GM18870 (cell line): ENCODE data around the gene MIOX.

Source experiments
- ATAC-seq: cut with Tn5 transposase; IDR thresholded peaks from one replicate; pipeline ENCODE4 v1.9.1; 2021; ENCODE audit warnings: moderate library complexity; ENCODE audit not compliant: unreplicated experiment

Gene MIOX

DNA sequence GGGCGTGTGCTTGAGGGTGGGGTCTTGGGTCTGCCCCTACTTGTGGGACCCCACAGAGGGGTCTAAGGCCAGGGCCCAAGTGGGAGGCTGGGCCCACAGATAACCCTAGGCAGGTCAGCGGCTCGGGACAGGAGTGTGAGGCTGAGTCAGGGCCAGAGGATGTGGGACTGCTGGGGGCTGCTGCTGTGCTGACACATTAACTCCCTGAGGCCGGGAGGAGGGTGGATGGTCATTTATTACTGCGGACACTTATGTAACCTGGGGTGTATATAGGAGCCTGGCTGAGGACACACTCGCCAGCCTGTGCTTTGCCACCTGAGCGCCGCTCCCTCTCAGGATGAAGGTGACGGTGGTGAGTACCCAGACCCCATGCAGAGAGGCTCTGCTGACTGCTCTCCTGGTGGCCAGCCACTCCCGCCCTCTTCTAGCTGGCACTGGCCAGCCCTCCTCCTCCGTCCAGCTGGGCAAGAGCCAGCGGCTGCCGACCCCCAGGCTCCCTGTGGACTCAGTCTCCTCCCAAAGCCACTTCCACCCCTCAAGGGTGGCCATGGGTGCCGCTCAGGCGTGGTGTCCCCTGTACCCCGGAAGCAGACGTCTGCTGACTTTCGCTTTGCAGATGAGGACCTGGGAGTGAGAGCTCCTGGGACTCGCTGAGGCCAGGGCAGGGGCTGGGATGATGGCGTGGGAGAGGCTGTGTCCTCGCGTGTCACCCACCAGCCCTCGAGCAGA, at the start of gene MIOX:
MIOX (plus strand) TSS at position 299 of the 729 bp plus-strand sequence; CDS start at position 338, 39 bp downstream.
- ATAC-seq, result no peak

- no peak for ATAC-seq
These were observed 49.0 kb upstream of the MIOX start for GRCh38 chr22:50437511-50438304.

DNA sequence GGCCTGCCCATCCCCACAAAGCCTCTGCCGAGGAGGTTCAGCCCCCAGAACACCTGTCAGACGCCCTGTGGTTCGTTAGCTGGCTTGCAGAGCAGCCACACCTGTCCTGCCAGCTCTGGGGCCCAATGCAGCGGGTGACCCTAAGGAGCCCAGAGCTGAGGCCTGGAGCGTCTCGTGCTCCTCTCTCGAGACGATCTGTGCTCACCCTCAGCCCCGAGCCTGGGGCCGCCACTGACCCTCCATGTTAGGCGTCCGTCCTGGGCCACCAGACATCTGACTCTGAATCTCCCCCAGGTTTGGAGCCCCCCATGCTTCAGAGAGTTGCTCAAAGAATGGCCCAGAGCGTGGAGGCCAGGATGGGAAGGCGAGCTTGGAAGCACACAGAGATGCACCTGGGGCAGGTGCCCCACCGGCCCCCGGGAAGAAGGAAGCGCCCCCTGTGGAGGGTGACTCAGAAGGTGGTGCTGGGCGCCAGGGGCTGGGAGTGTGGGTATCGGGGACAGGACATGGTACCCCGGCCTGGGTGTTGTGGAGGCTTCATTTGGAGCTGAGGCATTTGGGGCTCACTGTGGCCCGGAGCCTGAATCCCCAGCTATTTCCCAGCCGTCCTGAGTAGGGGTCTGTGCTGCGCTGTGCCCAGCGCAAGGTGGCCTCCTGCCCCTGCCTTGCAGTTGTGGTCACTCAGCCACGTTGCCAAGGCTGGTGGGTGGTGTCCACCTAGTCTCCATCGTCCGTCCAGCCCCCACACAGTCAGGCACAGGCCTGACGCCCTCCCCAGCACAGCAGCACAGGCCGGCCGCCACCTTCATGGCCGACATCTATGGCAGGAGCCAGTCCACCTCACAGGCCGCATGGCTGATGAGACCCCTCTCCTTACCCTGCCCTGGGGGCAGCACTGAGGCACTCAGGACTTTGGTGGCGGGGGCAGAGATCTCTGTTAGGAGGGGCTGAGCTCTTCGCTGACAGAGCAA, 48.1 kb upstream of the MIOX start:
- ATAC-seq, result no peak

- ATAC-seq, result no peak
These were observed 47.3 kb upstream of the MIOX start for GRCh38 chr22:50439314-50439870.

GRCh38 chr22:50439871-50440331, 46.8 kb upstream of the MIOX start:
- ATAC-seq, result no peak

GRCh38 chr22:50440544-50441249, 46.0 kb upstream of the MIOX start:
- ATAC-seq, result no peak

DNA sequence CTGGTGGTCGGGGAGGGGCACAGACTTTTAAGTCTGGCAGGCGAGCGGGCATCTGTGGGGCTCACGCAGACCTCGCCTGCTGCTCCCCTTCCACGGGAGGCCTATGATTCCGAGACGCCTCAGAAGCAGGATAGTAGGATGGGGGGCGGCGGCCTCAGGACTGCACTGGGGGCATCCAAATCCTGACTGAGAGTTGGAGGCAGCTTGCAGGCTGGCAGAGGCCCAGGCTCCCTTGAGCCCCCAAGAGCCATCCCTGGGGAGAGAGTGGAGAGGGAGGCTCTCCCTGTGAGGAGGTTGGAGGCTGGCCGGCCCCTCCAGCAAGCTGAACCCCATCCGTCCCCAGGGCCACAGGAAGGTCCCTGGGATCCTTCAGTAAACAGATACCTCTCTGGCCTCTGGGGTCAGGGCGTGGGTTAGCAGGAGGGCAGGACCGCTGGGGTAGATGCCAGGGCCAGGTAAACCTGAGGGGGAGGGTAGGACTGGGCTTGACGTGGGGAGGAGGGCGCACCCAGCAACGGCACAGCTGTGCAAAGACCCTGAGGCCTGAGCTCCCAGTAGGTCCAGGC, 45.1 kb upstream of the MIOX start:
- no peak for ATAC-seq

- no peak for ATAC-seq
These were observed 43.5 kb upstream of the MIOX start for GRCh38 chr22:50443197-50443596.

DNA sequence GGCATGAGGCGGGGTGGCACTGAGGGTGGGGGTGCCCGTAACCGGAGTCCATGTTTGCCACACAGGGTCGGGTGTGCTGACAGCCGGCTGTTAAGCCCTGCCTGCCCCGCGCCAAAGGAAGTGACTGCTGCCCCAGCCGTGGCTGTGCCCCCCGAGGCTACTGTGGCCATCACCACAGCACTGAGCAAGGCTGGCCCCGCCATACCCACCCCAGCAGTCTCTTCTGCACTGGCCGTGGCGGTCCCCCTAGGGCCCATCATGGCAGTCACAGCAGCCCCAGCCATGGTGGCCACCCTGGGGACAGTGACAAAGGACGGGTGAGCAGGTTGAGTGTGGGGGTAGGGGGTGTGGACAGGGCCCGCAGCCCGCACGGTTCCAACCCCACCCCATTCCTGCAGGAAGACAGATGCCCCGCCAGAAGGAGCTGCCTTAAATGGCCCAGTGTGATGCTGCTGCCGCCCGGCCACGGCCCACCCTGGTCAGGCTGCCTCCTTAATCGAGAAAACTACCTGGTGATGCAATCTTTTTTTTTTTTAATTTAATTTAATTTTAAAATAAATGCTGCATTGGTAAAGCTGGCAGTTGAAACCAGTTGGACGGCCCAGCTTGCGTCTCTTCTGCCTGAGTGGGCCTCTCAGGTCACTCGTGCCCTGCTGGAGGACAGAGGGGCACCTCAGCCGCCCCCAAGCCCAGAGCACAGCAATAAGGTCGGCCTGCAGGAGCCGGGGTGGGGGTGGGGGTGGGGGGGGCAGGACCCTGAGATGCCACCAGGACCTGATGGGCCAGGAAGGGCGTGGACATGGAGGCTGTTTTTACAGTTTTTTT, 42.6 kb upstream of the MIOX start:
- ATAC-seq, result no peak

GRCh38 chr22:50444663-50445062, 42.0 kb upstream of the MIOX start:
- ATAC-seq, result no peak

- no peak for ATAC-seq
These were observed 41.4 kb upstream of the MIOX start for GRCh38 chr22:50445071-50445879.

GRCh38 chr22:50445880-50446707, 40.6 kb upstream of the MIOX start:
- no peak for ATAC-seq

GRCh38 chr22:50446708-50447575, 39.7 kb upstream of the MIOX start:
- ATAC-seq, result no peak

GRCh38 chr22:50447576-50448551, 38.8 kb upstream of the MIOX start:
- ATAC-seq, result no peak

- no peak for ATAC-seq
These were observed 34.0 kb upstream of the MIOX start for GRCh38 chr22:50452649-50453048.
